Mucosa of descending colon (tissue), 3 donors: ENCODE measurements around the gene FAM117A. TPM values are rescaled to one million over a fixed set of nuclear protein-coding genes. Genes with fewer than 3 reads are reported as not detected.
"Not testable (repeated sequence)": the region's sequence is repeated elsewhere in the genome, so short reads cannot be mapped to it uniquely, and the experiment has no call there.

Source experiments
- ATAC-seq: fragments of 200-7000 bp; cut with Tn5 transposase; one replicate; pipeline ENCODE4 v1.9.1; 2020; ENCODE audit warnings: mild to moderate bottlenecking, moderate library complexity
- DNase-seq, 3 donors: peaks; one replicate each; pipeline ENCODE4 v3.0.0-alpha.2; 2020
- H3K36me3 ChIP-seq: fragments of 200-600 bp; one replicate; pipeline ENCODE4 v1.8.0; 2021; ENCODE audit warnings: low read depth, mild to moderate bottlenecking
- H3K4me1 ChIP-seq: fragments of 200-600 bp; one replicate; pipeline ENCODE4 v1.8.0; 2021; ENCODE audit warnings: low read depth, mild to moderate bottlenecking
- H3K4me3 ChIP-seq: fragments of 200-600 bp; one replicate; pipeline ENCODE4 v1.8.0; 2021; ENCODE audit warnings: mild to moderate bottlenecking
- H3K9me3 ChIP-seq: fragments of 200-600 bp; one replicate; pipeline ENCODE4 v1.8.0; 2021; ENCODE audit warnings: mild to moderate bottlenecking
- intact Hi-C, 2 donors: fragments of 100-400 bp; cut with DNase I in 1 of 2; cut with micrococcal nuclease in 1 of 2; formaldehyde crosslinking; loops; one replicate each; pipeline versions ENCODE4 v1.11.0 to v1.11.1; 2022; cut with DNase I, micrococcal nuclease
- total RNA-seq, 3 donors: library from RNA; stranded (reverse); fragmentation: NEBNext Ultra II Directional in 2 of 3; extraction: Animal tissue kit (Norgen Biotek cat#: 25700) in 2 of 3; gene quantifications; one replicate each; pipeline versions ENCODE4 v1.2.1 to v1.2.4, GENCODE V29; 2021 to 2023
- TF ChIP-seq, protein P1 (sequence below): fragments of 200-600 bp; IDR thresholded peaks from one replicate; pipeline ENCODE4 v1.8.0; 2022; ENCODE audit warnings: antibody characterized with exemption, mild to moderate bottlenecking
- donor health status: DM: no; HTN: no; CAD: no; lungs with moderate emphysema.
- donor health status: DM: no; HTN: no; CAD: no.
- donor health status: DM: no; HTN: yes; CAD: no.

FAM117A gene
- total RNA-seq, 3 donors from 2014 or later, result 6.5 to 22.0 (median 8.8) TPM

DNA sequence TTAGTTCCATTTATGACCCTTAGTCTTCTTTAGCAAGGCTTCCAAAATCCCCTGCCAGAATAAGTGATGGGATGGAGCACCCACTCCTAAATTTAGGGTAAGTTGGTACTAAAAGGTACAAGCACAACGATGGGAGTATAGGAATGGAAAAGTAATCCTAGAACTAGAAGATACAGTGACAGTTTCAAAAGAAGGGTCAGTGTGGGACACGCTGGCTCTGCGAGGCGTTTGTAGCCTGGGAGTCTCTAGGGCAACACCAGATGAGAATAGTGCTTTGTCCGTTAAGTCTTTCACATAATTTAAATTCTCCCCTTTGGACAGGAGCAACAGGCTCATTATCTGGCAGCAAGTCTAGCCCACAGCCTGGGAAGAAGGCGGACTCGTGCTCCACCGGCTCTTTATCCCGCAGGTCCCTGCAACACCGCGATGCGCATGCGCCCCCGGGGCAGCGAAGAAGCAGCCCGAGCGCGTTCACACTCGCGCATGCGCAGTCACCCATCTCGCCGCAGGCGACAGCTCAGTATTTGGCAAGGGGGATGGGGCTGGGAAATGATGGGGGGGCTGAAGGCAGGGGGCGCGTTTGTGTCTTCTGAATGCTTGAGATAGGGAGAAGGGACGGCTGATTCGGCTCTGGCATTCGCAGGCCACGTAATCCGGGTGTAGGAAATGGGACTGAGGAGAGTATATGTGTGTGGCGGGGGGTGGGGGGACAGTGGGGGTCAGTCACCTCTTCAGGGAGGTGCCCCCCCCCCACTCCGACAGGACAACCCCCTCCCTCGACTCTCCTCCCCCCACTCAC lies 86.6 kb downstream of the FAM117A start:
- Histone ChIP-seq H3K4me1 (peaks cover 30% of the 10 kb centered on the region), H3K4me3 (peak overlapping the region; percentile 30), H3K36me3 (peaks cover 3% of the 10 kb centered on the region), H3K9me3 (no peaks in the 10 kb centered on the region)
- intact Hi-C loops, result no loop called here
- TF ChIP-seq, protein P1, sequence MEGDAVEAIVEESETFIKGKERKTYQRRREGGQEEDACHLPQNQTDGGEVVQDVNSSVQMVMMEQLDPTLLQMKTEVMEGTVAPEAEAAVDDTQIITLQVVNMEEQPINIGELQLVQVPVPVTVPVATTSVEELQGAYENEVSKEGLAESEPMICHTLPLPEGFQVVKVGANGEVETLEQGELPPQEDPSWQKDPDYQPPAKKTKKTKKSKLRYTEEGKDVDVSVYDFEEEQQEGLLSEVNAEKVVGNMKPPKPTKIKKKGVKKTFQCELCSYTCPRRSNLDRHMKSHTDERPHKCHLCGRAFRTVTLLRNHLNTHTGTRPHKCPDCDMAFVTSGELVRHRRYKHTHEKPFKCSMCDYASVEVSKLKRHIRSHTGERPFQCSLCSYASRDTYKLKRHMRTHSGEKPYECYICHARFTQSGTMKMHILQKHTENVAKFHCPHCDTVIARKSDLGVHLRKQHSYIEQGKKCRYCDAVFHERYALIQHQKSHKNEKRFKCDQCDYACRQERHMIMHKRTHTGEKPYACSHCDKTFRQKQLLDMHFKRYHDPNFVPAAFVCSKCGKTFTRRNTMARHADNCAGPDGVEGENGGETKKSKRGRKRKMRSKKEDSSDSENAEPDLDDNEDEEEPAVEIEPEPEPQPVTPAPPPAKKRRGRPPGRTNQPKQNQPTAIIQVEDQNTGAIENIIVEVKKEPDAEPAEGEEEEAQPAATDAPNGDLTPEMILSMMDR, result no peak
- DNase-seq, result peak; percentile 97
- ATAC-seq, result peak; percentile 81

DNA sequence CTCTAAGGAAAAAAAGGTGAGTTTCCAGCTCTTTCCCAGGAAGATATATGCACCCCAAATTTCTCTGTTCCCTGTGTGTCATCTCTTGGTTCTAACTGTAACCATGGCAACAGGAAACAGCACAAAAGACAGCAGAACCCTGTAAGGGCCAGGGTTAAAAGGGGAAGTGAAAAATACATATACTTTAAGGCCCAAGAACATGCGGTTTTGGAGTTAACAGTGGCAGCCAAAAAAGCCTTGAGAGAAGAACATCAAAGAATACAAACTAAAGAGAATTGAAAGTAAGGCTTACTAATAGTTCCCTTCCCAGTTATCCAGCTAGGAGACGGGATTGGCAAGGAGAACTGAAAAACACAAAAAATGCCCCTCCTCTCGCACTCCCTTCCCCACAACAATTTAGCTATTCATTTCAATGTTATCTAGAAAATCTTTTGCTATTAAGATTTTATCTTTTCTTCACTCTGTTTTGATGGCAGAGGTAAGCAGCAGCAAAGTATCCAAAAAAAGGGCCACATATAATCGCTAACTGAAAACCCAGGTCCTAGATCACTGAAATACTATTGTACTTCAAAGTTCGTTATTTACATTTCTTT lies 87.6 kb downstream of the FAM117A start:
- intact Hi-C loops, result no loop called here
- Histone ChIP-seq H3K4me1 (peaks cover 30% of the 10 kb centered on the region), H3K36me3 (peaks cover 3% of the 10 kb centered on the region), H3K4me3 (no peak overlapping the region), H3K9me3 (no peaks in the 10 kb centered on the region)
- TF ChIP-seq, protein P1, result no peak
- no peak for DNase-seq
- ATAC-seq, result no peak

DNA sequence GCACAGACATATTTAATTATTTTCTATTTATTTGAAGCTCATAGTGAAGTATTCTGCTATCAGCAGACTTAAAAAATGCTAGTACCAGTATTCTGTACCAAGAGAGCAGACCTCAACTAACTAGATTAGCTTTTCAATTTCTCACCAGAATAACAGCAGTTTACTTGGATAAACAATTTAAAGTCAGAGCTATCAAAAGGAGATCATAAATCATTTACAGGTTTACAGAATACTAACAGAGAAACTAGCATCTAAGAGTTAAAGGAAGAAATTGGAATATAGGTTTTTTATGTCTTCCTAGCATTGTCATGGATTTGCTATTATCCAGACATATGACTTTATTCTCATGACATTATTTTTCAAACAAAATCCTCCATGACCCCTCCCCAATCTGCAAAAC lies 89.4 kb downstream of the FAM117A start:
- Histone ChIP-seq H3K9me3 (no peaks in the 10 kb centered on the region), H3K4me1 (peaks cover 30% of the 10 kb centered on the region), H3K4me3 (no peak overlapping the region), H3K36me3 (peaks cover 3% of the 10 kb centered on the region)
- intact Hi-C loops, result no loop called here
- DNase-seq (no peak), ATAC-seq (no peak)
- TF ChIP-seq, protein P1, result no peak

DNA sequence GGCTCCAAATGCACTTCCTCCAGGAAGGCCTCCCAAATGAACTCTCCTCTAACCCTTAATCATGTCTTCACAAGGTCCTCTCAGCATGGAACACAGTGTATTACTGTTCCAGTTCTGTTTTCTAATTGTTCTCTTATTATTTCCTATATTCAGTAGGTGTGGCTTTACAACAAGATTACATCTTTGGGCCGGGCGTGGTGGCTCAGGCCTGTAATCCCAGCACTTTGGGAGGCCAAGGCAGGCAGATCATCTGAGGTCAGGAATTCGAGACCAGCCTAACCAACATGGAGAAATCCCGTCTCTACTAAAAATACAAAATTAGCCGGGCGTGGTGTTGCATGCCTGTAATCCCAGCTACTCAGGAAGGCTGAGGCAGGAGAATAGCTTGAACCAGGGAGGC lies 90.3 kb downstream of the FAM117A start:
- H3K36me3 ChIP-seq, intact Hi-C loops, DNase-seq, ATAC-seq, H3K9me3 ChIP-seq, H3K4me3 ChIP-seq: not testable (repeated sequence)
- peaks cover 30% of the 10 kb centered on the region for H3K4me1 ChIP-seq

DNA sequence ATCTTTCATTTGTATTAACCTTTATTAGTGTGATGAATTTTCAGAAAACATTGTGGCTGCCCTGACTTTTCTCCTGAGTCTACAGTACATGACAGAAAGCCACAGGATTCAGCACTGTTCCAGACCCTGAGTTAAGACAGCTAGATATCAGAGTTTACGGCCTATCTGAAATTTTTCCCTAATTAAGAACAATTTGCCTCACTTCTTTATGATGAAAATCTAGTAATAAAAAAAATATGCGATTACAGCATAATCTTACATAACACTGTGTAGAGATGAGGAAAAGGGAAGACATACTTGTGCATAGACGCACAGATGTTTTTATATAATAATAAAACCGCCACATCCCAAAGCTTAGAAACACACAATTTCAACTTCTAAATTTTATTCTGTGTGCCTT lies 93.3 kb downstream of the FAM117A start:
- DNase-seq (no peak), ATAC-seq (no peak)
- TF ChIP-seq, protein P1, result no peak
- Histone ChIP-seq H3K4me1 (peaks cover 15% of the 10 kb centered on the region), H3K4me3 (no peak overlapping the region), H3K9me3 (no peaks in the 10 kb centered on the region), H3K36me3 (no peaks in the 10 kb centered on the region)
- intact Hi-C loops, result no loop called here

DNA sequence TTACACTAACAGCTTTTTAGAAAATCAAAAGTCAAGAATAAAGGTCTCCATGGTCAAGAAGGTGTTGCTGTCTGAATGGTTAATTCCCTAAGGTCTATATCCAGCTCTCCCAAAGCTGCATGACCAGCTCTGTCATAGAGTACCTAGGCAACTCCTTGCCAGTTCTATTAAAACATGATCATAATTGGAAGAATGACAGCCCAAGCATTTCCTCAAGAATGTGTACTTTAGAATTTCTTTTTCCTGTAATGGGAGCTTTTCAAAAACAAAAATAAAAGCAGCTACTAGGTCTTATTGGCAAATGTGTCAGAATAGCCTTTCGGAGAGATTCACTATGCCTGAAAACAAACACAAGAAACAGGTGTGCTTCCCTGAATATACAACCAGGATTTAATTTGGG lies 93.9 kb downstream of the FAM117A start:
- Histone ChIP-seq H3K4me3 (no peak overlapping the region), H3K4me1 (peaks cover 11% of the 10 kb centered on the region), H3K36me3 (no peaks in the 10 kb centered on the region), H3K9me3 (no peaks in the 10 kb centered on the region)
- intact Hi-C loops, result no loop called here
- ATAC-seq (no peak), DNase-seq (no peak)
- TF ChIP-seq, protein P1, result no peak
